ENCODE results near the gene SLC5A12. TPM values are rescaled to one million over a fixed set of nuclear protein-coding genes. Genes with fewer than 3 reads are reported as not detected.
"Not testable (repeated sequence)": the region's sequence is repeated elsewhere in the genome, so short reads cannot be mapped to it uniquely, and the experiment has no call there.

The SLC5A12 gene
- total RNA-seq, 2 donors from 2014 or later, result not detected

DNA sequence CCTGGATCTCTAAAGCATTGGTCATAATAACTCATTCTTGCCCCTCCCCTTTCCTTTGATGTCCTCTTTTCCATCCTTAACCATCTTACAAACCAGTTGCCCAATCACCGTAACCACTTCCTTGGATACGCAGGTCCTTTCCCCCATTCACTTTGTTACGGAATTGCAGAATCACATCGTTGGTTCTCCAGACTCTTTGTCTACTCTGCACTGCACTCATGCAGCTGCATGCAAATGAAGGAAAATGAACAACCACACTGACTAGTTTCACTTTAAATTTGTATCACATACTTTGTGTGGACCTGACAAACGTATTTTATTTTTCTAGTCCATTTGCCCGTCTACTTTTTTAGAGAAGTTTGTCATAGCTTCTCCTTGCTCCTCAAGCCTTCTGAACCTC is 69.9 kb downstream of the SLC5A12 start:
- H3K4me1 Mint-ChIP-seq, result no peaks in the 10 kb centered on the region
- peaks cover 4% of the 10 kb centered on the region for H3K9me3 Mint-ChIP-seq
- no peaks in the 10 kb centered on the region for H3K36me3 Mint-ChIP-seq (ENCODE audit: low read depth)
- H3K27me3 Mint-ChIP-seq, result no peaks in the 10 kb centered on the region
- ATAC-seq (replicated peaks), result no peak
- H3K27ac Mint-ChIP-seq, result no peak overlapping the region
- H3K4me3 Mint-ChIP-seq, result no peak overlapping the region

DNA sequence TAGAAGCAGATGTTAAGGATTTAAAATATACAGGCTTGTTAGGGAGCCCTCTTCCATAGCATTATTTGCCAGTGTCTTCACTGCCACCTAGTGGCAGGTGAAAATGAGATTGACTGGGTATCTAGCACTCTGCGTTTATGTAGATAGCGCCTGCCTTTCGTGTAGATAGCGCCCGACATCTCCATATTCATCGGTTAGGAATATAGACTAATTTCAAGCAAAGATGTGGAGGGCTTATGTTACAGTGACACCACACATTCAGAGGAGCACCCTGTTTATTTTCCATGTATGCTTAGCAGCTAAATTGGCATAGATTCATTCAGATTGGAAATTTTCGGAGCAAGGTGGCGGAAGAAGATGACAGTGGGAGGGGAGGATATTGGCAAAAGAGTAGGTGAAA is 72.0 kb downstream of the SLC5A12 start:
- Mint-ChIP-seq H3K4me1 (no peaks in the 10 kb centered on the region), H3K27ac (no peak overlapping the region), H3K27me3 (no peaks in the 10 kb centered on the region), H3K36me3 (ENCODE audit: low read depth) (no peaks in the 10 kb centered on the region), H3K4me3 (no peak overlapping the region), H3K9me3 (peaks cover 4% of the 10 kb centered on the region)
- no peak for ATAC-seq (replicated peaks)

- peaks cover 12% of the 10 kb centered on the region for H3K9me3 Mint-ChIP-seq
- not testable (repeated sequence) for H3K4me1 Mint-ChIP-seq; H3K27ac Mint-ChIP-seq; H3K27me3 Mint-ChIP-seq; ATAC-seq (replicated peaks); H3K36me3 Mint-ChIP-seq (ENCODE audit: low read depth); H3K4me3 Mint-ChIP-seq
Measured at GRCh38 chr11:26643314-26643713, 78.5 kb downstream of the SLC5A12 start.

DNA sequence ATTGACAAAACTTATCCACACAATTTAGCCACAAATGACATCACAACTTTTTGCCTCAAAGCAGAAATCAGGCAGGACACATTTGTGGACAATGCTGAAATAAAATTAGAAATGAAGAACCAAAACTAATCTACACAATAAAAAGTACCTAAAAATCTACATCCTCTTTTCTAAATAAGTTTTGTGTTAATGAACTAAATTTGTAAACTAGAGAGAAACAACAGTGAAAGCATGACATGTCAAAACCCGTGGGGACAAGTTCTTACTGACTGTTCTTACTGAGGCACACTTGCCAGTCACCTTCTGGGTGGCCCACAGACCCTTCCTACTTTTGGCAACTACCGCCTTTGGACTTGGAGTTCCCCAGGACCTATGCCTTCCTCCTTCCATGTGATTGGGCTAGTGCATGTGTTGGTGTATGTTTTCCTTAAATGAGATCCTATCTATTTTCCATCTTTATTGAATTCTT is 89.1 kb downstream of the SLC5A12 start:
- Mint-ChIP-seq H3K4me1 (no peaks in the 10 kb centered on the region), H3K4me3 (no peak overlapping the region), H3K27ac (no peak overlapping the region), H3K9me3 (peaks cover 9% of the 10 kb centered on the region), H3K36me3 (ENCODE audit: low read depth) (no peaks in the 10 kb centered on the region), H3K27me3 (no peaks in the 10 kb centered on the region)
- no peak for ATAC-seq (replicated peaks)

- no peak overlapping the region for H3K4me3 Mint-ChIP-seq
- H3K27ac Mint-ChIP-seq, result no peak overlapping the region
Measured at GRCh38 chr11:26626346-26626745, 95.5 kb downstream of the SLC5A12 start.

GRCh38 chr11:26623076-26623659 is 98.7 kb downstream of the SLC5A12 start:
- Mint-ChIP-seq H3K9me3 (peaks cover 10% of the 10 kb centered on the region), H3K27me3 (no peaks in the 10 kb centered on the region), H3K4me1 (no peaks in the 10 kb centered on the region), H3K27ac (no peak overlapping the region), H3K4me3 (no peak overlapping the region), H3K36me3 (ENCODE audit: low read depth) (no peaks in the 10 kb centered on the region)
- no peak for ATAC-seq (replicated peaks)

More at GRCh38 chr11:26626346-26626745, 95.5 kb downstream of the SLC5A12 start:
- peaks cover 6% of the 10 kb centered on the region for H3K9me3 Mint-ChIP-seq
- no peaks in the 10 kb centered on the region for H3K4me1 Mint-ChIP-seq
- H3K27me3 Mint-ChIP-seq, result no peaks in the 10 kb centered on the region
- ATAC-seq (replicated peaks), result no peak
- H3K36me3 Mint-ChIP-seq (ENCODE audit: low read depth), result no peaks in the 10 kb centered on the region

DNA sequence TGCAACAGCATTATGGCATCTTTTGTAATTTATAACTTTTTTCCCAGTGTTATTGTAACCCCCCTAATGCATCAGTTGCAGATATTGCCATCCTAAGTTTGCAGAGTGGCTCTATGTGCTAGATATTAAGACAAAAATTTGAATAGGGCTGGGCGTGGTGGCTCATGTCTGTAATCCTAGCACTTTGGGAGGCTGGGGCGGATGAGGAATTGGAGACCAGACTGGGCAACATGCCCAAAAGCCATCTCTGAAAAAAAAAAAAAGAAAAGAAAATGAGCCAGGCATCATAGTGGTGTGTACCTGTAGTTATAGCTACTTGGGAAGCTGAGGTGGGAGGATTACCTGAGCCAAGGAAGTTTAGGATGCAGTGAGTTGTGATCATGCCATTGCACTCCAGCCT is 99.7 kb downstream of the SLC5A12 start:
- Mint-ChIP-seq H3K27ac (no peak overlapping the region), H3K27me3 (no peaks in the 10 kb centered on the region), H3K4me1 (no peaks in the 10 kb centered on the region), H3K36me3 (ENCODE audit: low read depth) (no peaks in the 10 kb centered on the region), H3K9me3 (peaks cover 10% of the 10 kb centered on the region), H3K4me3 (no peak overlapping the region)
- no peak for ATAC-seq (replicated peaks)

DNA sequence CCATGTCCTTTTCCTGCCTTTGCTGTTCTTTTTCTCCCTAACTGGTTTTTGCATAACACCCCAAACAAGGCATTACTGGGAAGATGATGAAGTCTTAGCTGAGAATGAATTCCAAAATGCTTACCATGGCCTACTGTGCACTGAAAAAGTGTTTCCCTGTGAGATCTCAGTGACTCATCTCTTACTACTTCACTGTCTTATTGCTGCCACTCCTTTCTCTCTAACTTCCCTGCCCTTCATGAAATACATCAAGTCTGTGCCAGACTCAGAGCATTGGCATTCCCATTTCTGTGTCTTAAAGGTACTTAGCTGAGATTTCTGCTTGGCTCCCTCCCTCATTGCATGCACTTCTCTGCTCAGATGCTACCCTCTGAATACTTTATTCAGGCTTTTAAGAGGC is 100.7 kb downstream of the SLC5A12 start:
- Mint-ChIP-seq H3K9me3 (peaks cover 8% of the 10 kb centered on the region), H3K27ac (no peak overlapping the region), H3K4me1 (no peaks in the 10 kb centered on the region), H3K27me3 (no peaks in the 10 kb centered on the region), H3K36me3 (ENCODE audit: low read depth) (no peaks in the 10 kb centered on the region), H3K4me3 (no peak overlapping the region)
- ATAC-seq (replicated peaks), result no peak

- ATAC-seq (replicated peaks), result no peak
- peaks cover 4% of the 10 kb centered on the region for H3K9me3 Mint-ChIP-seq
- no peak overlapping the region for H3K27ac Mint-ChIP-seq
- no peak overlapping the region for H3K4me3 Mint-ChIP-seq
- no peaks in the 10 kb centered on the region for H3K27me3 Mint-ChIP-seq
- H3K4me1 Mint-ChIP-seq, result no peaks in the 10 kb centered on the region
- no peaks in the 10 kb centered on the region for H3K36me3 Mint-ChIP-seq (ENCODE audit: low read depth)
Measured at GRCh38 chr11:26620282-26621045, 101.4 kb downstream of the SLC5A12 start.

- Mint-ChIP-seq H3K4me3 (no peak overlapping the region), H3K9me3 (peaks cover 6% of the 10 kb centered on the region), H3K27me3 (no peaks in the 10 kb centered on the region), H3K36me3 (ENCODE audit: low read depth) (no peaks in the 10 kb centered on the region), H3K27ac (no peak overlapping the region), H3K4me1 (no peaks in the 10 kb centered on the region)
- ATAC-seq (replicated peaks), result no peak
Measured at GRCh38 chr11:26618441-26618840, 103.4 kb downstream of the SLC5A12 start.

Other genes with a start within 250 kb of the SLC5A12 start
- not detected for gene MUC15, start 149.8 kb downstream of the SLC5A12 start, total RNA-seq